Upper lobe of left lung (tissue), 6 donors: ENCODE data around the gene COL23A1. TPM values are rescaled to one million over a fixed set of nuclear protein-coding genes. Genes with fewer than 3 reads are reported as not detected.

ENCODE experiments used
- ATAC-seq, 2 donors: fragments of 200-7000 bp; cut with Tn5 transposase; one replicate each; pipeline ENCODE4 v1.9.1; 2022; ENCODE audit warnings: mild to moderate bottlenecking in 2 of 2, moderate library complexity in 2 of 2; ENCODE audit not compliant: low FRiP score in 2 of 2
- DNase-seq, 2 donors: peaks; one replicate each; pipeline ENCODE4 v3.0.0-alpha.2; 2019 to 2020
- H3K27ac ChIP-seq, 4 donors: fragments of 200-600 bp; sonication (generic); one replicate each; pipeline ENCODE4 v1.5.1; 2016 to 2019
- H3K27me3 ChIP-seq, 4 donors: fragments of 200-600 bp; sonication (generic); one replicate each; pipeline ENCODE4 v1.5.1; 2017 to 2019
- H3K36me3 ChIP-seq, 4 donors: fragments of 200-600 bp; sonication (generic); one replicate each; pipeline ENCODE4 v1.5.1; 2016 to 2019
- H3K4me1 ChIP-seq, 4 donors: fragments of 200-600 bp; sonication (generic); one replicate each; pipeline ENCODE4 v1.5.1; 2018 to 2019
- H3K4me3 ChIP-seq, 4 donors: fragments of 200-600 bp; sonication (generic); one replicate each; pipeline ENCODE4 v1.5.1; 2017 to 2019; ENCODE audit warnings: mild to moderate bottlenecking in 2 of 4, moderate library complexity in 1 of 4
- H3K9me3 ChIP-seq, 4 donors: fragments of 200-600 bp; sonication (generic); one replicate each; pipeline ENCODE4 v1.5.1; 2018 to 2019
- EP300 ChIP-seq, 4 donors: sonication (generic); formaldehyde crosslinking; IDR thresholded peaks; one replicate each; pipeline ENCODE4 v1.5.1; 2017; ENCODE audit warnings: antibody characterized with exemption in 4 of 4, control low read depth in 2 of 4
- POLR2A ChIP-seq, 4 donors: fragments of 450-650 bp; IDR thresholded peaks; one replicate each; pipeline ENCODE4 v1.5.1; 2016 to 2017; ENCODE audit warnings: antibody characterized with exemption in 4 of 4, mild to moderate bottlenecking in 2 of 4
- POLR2AphosphoS5 ChIP-seq, 2 donors: sonication (generic); formaldehyde crosslinking; IDR thresholded peaks; one replicate each; pipeline ENCODE4 v1.5.1; 2017; ENCODE audit warnings: antibody characterized with exemption in 2 of 2
- WGBS, 2 donors: methylation state at CpG; one replicate each; pipeline ENCODE4 v1.1.5; 2017 to 2018; 5-methylcytosine and 5-hydroxymethylcytosine counted together
- total RNA-seq, 6 donors: library from RNA; depleted of rRNA in 4 of 6; stranded (reverse); fragments of >200 nt in 4 of 6; gene quantifications; one replicate each; pipeline versions ENCODE4 v1.1.0 to v1.2.1, GENCODE V29; 2016 to 2021
- TF ChIP-seq, protein P1 (sequence below), 6 experiments: fragments of 450-650 bp in 4 of 6; fragments of 200-600 bp in 2 of 6; sonication (generic) in 2 of 6; IDR thresholded peaks; one replicate each; pipeline ENCODE4 v1.5.1; 2016 to 2019; ENCODE audit warnings: antibody characterized with exemption in 6 of 6
- donor health status: DM: no; HTN: no; CAD: no; lungs with moderate emphysema.
- donor health status: DM: no; HTN: yes; CAD: no; lungs with severe emphysema.

COL23A1 gene
- total RNA-seq, 6 donors from 2014 or later: 0.61 to 3.1 (median 1.5) TPM

- no peak for TF ChIP-seq EP300 (IDR thresholded peaks at IDR 0.05)
- TF ChIP-seq, protein P1, sequence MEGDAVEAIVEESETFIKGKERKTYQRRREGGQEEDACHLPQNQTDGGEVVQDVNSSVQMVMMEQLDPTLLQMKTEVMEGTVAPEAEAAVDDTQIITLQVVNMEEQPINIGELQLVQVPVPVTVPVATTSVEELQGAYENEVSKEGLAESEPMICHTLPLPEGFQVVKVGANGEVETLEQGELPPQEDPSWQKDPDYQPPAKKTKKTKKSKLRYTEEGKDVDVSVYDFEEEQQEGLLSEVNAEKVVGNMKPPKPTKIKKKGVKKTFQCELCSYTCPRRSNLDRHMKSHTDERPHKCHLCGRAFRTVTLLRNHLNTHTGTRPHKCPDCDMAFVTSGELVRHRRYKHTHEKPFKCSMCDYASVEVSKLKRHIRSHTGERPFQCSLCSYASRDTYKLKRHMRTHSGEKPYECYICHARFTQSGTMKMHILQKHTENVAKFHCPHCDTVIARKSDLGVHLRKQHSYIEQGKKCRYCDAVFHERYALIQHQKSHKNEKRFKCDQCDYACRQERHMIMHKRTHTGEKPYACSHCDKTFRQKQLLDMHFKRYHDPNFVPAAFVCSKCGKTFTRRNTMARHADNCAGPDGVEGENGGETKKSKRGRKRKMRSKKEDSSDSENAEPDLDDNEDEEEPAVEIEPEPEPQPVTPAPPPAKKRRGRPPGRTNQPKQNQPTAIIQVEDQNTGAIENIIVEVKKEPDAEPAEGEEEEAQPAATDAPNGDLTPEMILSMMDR (IDR thresholded peaks at IDR 0.05): no peak
- TF ChIP-seq POLR2A (IDR thresholded peaks at IDR 0.05): no peak
- TF ChIP-seq POLR2AphosphoS5 (IDR thresholded peaks at IDR 0.05): no peak
- 72 to 88% methylated on average over 17 of the region's 17 CpGs for WGBS, 2 donors
- no peak for DNase-seq
- Histone ChIP-seq H3K36me3 (no peaks in the 10 kb centered on the region), H3K27me3 (no peaks in the 10 kb centered on the region), H3K4me3 (no peak overlapping the region), H3K9me3 (no peaks in the 10 kb centered on the region), H3K4me1 (no peaks in the 10 kb centered on the region), H3K27ac (no peak overlapping the region)
- no peak for ATAC-seq
Measured at GRCh38 chr5:178421699-178422399, 168.3 kb downstream of the COL23A1 start.

DNA sequence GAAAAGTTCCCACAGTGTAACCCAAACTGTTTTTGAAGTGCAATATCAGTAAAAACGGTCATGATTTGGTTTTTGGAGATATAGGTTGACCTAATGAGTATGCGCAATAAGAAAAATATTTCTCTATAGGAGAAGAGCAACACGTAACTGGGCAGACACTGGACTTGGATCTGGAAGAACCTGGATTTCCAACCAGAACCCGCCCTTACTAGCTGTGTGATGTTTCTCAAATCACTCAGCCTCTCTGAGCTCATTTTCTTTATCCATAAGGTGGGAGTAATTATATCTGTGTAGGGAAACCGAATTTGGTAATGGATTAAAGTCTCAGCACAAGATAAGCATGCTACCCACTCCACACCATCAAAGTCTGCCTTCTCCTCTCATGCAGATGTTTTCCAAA is 169.1 kb downstream of the COL23A1 start:
- TF ChIP-seq, protein P1 (IDR thresholded peaks at IDR 0.05): no peak
- TF ChIP-seq POLR2AphosphoS5 (IDR thresholded peaks at IDR 0.05) (no peak), EP300 (IDR thresholded peaks at IDR 0.05) (no peak), POLR2A (IDR thresholded peaks at IDR 0.05) (no peak)
- Histone ChIP-seq H3K9me3 (no peaks in the 10 kb centered on the region), H3K27ac (no peak overlapping the region), H3K27me3 (no peaks in the 10 kb centered on the region), H3K36me3 (no peaks in the 10 kb centered on the region), H3K4me1 (no peaks in the 10 kb centered on the region), H3K4me3 (no peak overlapping the region)
- no peak for DNase-seq
- no peak for ATAC-seq
- 72 to 79% methylated on average over 5 of the region's 5 CpGs for WGBS, 2 donors

DNA sequence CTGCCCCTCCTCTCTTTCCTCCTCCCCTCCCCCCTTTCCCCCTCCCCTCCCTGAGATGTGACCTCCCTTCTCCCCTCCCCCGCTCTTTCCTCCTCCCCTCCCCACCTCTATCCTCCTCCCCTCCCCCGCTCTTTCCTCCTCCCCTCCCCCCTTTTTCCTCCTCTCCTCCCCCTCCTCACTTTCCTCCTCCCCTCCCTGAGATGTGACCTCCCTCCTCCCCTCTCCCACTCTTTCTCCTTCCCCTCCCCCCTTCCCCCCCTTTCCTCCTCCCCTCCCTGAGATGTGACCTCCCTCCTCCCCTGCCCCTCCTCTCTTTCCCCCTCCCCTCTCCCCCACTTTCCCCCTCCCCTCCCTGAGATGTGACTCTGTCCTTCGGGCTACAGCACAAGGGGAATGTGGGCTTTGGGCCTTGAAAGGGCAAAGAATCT is 169.8 kb downstream of the COL23A1 start:
- 60 to 80% methylated on average over 1 to 2 of the region's 3 CpGs for WGBS, 2 donors
- TF ChIP-seq, protein P1 (IDR thresholded peaks at IDR 0.05): no peak
- TF ChIP-seq EP300 (IDR thresholded peaks at IDR 0.05): no peak
- TF ChIP-seq POLR2AphosphoS5 (IDR thresholded peaks at IDR 0.05): no peak
- no peak for TF ChIP-seq POLR2A (IDR thresholded peaks at IDR 0.05)
- no peak overlapping the region for H3K27ac ChIP-seq
- no peaks in the 10 kb centered on the region for H3K36me3 ChIP-seq
- ATAC-seq (no peak), DNase-seq (no peak)
- no peak overlapping the region for H3K4me3 ChIP-seq
- no peaks in the 10 kb centered on the region for H3K27me3 ChIP-seq
- H3K9me3 ChIP-seq: no peaks in the 10 kb centered on the region
- no peaks in the 10 kb centered on the region for H3K4me1 ChIP-seq

GRCh38 chr5:178419651-178420050 is 170.5 kb downstream of the COL23A1 start:
- H3K4me1 ChIP-seq: no peaks in the 10 kb centered on the region
- H3K9me3 ChIP-seq: no peaks in the 10 kb centered on the region
- H3K27ac ChIP-seq: no peak overlapping the region
- no peak overlapping the region for H3K4me3 ChIP-seq
- no peaks in the 10 kb centered on the region for H3K27me3 ChIP-seq
- TF ChIP-seq POLR2A (IDR thresholded peaks at IDR 0.05): no peak
- TF ChIP-seq POLR2AphosphoS5 (IDR thresholded peaks at IDR 0.05): no peak
- TF ChIP-seq, protein P1 (IDR thresholded peaks at IDR 0.05): no peak
- WGBS, 2 donors: 65 to 71% methylated on average over 8 of the region's 8 CpGs
- no peaks in the 10 kb centered on the region for H3K36me3 ChIP-seq
- no peak for ATAC-seq
- peak in 1 of 2 donors; percentile 49 for DNase-seq

- Histone ChIP-seq H3K4me1 (no peaks in the 10 kb centered on the region), H3K9me3 (no peaks in the 10 kb centered on the region), H3K27ac (no peak overlapping the region), H3K4me3 (no peak overlapping the region), H3K27me3 (no peaks in the 10 kb centered on the region), H3K36me3 (no peaks in the 10 kb centered on the region)
- TF ChIP-seq POLR2A (IDR thresholded peaks at IDR 0.05) (no peak), EP300 (IDR thresholded peaks at IDR 0.05) (no peak)
- TF ChIP-seq, protein P1 (IDR thresholded peaks at IDR 0.05): no peak
- no peak for ATAC-seq
- WGBS, 2 donors: 81 to 89% methylated on average over 9 of the region's 9 CpGs
- no peak for DNase-seq
Measured at GRCh38 chr5:178419196-178419595, 171.0 kb downstream of the COL23A1 start.
